ENCODE results near the gene TNS2.

- no peak for TF ChIP-seq YY1 (IDR thresholded peaks at IDR 0.05; ENCODE audit: low read depth)
- no peak for TF ChIP-seq EP300 (IDR thresholded peaks at IDR 0.05; ENCODE audit: borderline replicate concordance)
- no peak for TF ChIP-seq NFIC (IDR thresholded peaks at IDR 0.05)
- no peak for TF ChIP-seq CEBPB (IDR thresholded peaks at IDR 0.05)
- TF ChIP-seq MAX (IDR thresholded peaks at IDR 0.05) = no peak
Observed at GRCh38 chr12:53065470-53065869, 15.6 kb downstream of the TNS2 start.
